ENCODE measurements around the gene MRPL53.
A peak's percentile ranks its signal among the peaks of the same experiment; 100 is the strongest.
"Not testable (repeated sequence)": the region's sequence is repeated elsewhere in the genome, so short reads cannot be mapped to it uniquely, and the experiment has no call there.

Gene MRPL53

DNA sequence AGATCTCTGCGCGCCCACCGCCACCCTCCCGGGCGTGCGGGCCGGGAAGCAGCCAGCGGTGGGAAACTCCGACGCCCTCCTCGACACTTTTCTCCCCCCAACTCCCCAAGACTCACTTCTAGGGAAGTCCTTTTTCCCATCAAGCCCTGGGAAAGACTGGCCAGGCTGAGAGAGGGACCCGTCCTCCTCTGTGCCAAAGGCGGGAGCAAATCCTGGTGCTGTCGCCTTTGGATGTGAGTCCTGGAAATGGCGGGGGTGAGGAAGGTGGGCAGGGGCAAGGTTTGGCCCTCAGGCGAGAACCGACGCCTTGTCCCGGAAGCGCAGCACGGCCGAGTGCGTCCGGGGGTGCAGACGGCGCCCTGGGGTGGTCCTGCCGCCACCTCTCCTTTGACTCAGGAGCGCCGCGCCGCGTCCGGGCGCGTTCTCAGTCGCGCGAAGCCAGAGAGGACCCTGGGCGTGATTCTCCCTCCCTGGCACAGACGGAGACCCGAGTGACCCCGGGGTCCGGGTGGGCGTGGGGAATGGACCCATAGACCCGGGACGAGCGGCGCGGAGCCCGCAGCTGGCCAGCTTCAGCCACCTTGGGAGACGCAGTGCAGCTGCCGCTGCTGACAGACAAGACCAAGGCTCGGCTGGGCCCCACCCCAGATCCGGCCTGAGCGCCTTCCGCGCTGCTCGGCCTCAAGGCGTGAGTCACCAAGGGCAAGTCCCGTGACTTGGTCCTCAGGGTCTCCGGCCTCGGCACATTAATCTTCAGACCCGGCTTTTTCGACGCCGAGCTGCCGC lies 30.4 kb upstream of the MRPL53 start:
- DNase-seq (ENCODE audit: low read depth, low spot score), result peak; percentile 88

DNA sequence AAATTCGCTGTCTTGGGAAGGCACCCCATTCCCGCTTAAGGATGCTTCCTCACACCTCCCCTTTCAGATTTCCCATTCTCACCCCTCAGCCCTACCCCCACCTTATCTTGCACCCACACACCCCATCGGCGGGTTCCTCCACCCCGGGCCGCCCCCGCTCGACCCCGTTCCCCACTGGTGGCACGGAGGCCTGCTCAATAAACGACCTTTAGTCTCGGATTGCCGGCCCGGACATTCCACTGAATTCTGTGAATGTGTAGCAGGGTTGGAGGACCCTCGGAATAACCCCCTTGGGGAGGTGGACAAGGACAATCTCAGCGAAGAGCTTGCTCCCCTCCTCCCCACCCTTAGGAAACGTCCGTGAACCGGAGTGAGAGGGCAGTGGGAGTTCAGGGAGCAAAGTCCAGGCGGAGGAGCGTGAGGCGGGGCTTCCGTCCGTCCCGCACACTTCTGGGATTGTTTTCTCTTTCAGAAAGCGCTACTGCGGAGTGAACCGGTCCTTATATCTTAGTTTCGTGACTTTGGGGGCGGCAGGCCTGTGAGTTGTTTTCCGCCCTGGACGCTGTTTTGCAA lies 29.8 kb upstream of the MRPL53 start:
- DNase-seq (ENCODE audit: low read depth, low spot score), result peak; percentile 8

DNA sequence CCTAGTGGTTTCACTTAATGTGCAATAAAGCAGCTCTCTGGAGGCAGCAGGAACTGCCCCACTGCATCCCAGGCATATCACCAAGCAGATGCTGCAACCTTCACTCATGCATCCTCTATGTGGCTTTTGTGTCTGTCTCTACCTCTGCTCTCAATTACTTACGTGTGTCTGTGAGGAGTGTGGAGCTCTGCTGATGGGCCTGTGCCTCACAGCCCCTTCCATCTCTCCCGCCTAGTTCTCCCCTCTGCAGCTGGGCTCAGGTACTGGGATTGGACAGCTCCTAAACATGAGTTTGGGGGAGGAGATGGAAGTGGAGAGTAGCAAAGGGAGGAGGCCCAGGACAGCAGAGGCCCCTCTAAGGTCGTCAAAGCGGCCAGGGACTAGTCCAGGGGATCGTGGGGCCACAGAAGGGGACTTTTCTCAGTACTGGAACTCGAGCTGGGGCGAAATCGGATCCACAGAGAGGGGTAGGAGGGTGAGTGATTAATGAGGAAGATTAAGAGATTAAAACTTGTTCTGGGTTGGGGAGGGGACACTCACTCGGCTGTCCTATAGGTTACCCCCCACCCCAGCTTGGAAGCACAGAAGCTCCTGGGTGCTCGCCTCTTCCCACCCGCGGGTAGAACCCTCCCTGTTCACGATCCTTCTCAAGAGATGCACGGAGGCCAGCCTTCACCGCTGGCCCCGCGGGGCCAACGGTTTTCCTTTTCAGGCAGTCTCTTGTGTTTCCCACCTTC lies 29.0 kb upstream of the MRPL53 start:
- peak; percentile 13 for DNase-seq (ENCODE audit: low read depth, low spot score)

DNA sequence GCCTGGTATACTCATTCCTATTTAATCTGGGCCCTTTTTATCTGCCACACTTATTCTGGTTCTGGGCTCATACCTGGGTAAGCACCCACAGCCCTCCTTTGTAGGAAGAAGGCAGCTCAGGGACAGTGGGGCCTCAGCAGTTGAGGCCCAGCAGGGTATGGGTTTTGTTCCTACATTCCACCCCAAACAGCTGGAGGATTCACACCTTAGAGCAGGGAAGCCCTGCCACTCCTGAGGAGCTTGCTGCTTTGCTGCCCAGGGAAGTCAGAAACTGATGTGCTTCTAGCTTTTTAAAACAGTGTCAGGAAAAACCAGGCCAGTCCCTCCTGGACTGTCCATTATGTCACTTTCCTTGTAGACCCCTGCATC lies 28.1 kb upstream of the MRPL53 start:
- no peak for DNase-seq (ENCODE audit: low read depth, low spot score)

DNA sequence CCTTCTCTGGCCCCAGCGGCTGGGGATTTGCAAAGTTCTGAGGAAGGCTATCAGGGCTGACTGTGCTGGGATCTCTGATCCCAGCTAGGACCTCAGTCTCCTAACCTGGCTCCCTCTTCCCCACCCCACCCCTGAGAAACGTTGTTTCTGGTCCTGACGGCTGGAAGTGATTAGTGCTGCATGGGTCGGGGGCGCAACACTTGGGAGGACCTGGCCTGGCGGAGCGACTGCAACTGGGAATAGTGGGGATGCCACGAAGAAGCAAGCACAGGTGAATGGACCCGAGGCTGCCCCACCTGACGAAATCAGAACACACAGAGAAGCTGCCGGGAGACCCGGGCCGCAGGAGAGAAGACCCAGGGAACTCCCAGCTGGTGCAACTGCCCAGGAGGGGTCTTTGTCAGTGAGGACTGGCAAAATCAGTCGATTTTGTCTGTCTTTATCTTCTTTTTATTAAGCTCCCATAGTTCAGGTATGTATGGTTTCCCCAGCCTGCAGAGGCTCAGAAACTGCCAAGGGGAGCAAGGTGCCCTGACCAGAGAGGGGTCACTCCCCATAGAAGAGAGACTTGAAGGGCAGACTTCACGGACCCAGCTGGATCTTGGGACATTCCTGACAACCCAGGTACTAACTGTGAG lies 27.6 kb upstream of the MRPL53 start:
- DNase-seq (ENCODE audit: low read depth, low spot score), result no peak

DNA sequence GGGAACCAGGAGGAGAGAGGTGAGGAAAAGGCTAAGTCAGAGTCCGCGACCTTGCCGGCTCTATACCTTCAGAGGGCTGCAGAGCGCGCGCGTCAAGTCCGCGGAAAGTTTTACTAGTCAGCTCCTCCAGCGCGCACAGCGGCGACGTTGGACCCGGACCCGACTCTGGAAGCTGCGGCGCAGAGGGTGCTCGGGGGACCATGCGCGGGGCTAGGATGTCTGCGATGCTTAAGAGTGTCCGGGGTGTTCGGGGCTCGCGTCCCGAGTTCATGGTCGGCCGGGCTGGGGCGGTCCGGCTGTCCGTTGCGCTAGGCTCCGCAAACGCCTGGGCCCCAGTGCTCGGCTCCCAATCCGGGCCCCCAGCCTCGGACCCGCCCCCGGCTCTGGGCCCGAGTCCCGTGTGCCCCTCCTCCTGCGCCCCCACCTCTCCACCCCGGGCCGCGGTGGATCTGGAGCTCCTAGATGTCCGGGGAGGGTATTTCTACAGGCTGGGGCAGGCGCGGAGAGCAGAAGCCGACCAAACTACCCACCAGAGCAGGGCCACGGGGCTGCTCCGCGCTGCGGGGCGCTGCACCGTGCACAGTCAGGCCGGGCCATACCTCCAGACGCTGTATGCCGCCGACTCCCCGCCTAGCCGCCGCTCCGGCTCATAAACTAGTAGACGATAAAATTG lies 26.9 kb upstream of the MRPL53 start, which contains the start of gene LBX2:
Gene LBX2 (minus strand): TSS at position 337 of the 673 bp plus-strand sequence. CDS start 66 bp downstream, at position 271.
- DNase-seq (ENCODE audit: low read depth, low spot score), result peak; percentile 52

DNA sequence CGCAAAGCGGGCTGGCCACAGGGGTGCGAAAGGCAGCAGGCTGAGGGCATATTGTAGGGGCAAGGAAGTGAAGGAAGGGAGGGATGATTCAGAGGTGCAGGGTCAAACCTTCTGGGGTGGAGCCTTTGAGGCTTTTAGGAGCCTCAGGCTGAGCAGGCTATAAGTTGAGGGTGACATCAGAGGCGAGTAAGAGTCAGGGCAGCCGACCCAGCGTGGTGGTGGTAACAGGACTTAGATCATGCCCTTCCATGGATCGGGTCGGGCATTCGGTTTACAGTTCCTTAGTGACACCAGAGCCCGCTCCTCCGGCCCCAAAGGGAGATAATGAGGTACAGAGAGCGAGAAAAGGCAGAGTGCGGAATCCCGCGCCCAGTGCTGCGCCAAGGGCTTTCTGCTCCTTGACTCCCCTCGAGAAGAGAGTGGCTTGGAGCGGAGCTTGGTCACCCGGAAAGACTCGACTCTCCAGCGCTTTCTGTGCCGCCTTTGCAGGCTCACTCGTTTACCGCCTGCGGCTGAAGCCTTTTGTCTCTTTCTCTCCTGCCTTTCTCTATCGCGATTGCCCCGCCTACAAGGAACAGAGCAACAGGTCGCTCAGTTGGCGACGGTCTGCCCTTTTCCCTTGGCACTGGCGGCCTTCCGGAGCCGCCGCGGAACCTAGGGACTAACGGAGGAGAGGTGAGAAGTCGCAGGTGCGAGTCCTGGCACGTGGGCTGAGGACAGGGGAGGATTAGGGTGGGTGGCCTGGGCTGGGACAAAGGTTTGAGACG lies 26.2 kb upstream of the MRPL53 start:
- DNase-seq (ENCODE audit: low read depth, low spot score), result peak; percentile 55

DNA sequence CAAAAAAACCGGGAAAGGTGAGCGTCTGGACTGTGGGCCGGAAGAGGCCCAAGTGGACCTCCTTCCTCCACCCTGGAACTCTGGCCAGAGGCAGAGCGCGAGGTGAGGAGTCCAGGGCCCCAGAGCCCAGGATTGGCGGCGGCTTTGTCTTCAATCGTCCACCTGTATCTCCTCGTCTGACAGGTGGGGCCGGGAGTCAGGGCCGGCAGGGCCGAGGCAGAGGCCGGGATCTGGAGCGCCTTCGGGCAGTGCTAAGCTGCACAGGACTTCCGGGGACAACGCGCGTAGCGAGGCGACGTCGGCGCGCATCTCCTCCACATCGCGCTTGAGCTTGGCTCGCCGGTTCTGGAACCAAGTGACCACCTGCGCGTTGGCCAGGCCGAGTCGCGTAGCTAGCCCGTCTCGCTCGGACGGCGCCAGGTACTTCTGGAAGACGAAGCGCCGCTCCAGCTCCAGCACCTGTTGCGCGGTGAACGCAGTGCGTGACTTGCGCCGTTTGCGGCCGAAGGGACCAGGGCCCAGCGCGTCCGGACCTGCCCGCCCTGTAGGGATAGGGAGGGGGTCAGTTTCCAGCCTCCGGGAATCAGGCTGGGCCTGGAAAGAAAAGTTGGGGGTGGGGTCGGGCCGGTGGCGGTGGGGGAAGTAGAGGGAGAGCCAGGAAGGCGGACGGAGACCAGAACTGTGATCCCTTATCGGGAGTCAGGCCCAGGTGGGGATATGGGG lies 25.5 kb upstream of the MRPL53 start:
- DNase-seq (ENCODE audit: low read depth, low spot score), result peak; percentile 31

DNA sequence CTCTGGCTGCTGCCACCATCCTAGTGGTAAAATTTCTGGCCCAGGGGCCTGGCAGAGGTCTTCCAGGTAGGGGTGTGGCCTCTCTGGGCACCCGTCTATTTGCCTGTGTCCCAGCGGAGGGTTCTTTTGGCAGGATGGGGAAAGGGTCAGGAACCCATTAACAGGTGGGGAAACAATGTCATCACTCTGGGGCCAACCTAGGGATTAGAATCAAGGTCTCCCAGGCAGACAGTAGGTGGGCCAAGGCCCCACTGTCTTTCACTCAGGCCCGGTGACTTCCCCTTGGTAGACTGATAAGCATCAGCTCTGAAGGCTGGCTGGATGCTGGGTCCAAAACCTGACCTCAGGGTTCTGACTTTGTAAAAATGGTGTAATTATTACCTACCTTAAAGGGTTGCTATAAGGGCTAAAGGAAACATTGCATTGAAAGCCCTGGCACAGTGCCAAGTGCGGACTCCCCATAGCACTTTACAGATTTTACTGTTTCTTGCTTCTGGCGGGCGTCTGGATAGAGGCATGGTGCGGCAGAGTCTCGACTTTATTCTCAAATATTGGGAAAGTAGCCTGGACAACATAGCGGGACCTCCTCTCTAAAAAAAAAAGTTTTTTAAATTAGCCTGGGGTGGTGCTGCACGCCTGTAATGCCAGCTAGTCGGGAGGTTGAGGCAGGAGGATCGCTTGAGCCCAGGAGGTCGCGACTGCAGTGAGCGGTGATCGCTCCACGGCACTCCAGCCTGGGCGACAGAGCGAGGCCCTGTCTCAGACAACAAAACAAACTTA lies 24.7 kb upstream of the MRPL53 start:
- no peak for DNase-seq (ENCODE audit: low read depth, low spot score)

DNA sequence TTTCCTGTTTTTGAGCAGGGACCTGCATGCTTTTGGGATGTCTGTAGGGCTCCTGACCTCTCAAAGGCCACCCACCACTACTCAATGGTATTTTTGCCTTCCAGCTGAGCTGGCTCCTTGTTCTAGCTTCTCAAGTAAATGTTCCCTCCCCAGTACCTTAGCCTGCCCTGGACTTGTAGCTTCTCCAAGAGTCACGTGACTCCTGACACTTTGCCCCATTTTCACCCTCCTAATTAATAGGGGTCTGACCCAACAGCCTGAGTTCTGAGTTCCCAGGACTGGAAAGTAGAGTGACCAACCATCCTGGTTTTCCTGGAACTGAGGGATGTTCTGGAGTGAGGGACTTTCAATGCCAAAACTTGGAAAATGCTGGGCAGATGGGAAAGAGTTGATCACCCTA lies 23.0 kb upstream of the MRPL53 start:
- DNase-seq (ENCODE audit: low read depth, low spot score), result no peak

DNA sequence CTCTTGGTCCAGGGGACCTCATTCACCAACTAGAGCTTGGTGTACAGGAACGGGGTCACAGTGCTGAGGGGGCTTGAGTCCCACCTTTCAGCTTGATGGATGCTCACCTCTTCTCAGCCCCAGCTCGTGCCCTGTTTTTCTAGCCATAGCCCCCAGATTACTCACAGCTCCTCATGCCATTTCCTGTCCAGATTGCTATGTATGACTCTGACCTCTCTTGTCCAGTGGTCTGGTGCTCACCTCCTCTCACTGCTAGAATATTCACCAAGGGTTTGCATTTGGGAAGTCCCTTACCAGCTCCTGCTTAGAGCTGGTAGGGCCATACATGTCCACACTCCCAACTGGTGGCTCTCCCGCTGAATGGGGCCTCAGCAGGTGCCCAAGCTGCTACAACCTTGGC lies 21.1 kb upstream of the MRPL53 start:
- no peak for DNase-seq (ENCODE audit: low read depth, low spot score)

DNA sequence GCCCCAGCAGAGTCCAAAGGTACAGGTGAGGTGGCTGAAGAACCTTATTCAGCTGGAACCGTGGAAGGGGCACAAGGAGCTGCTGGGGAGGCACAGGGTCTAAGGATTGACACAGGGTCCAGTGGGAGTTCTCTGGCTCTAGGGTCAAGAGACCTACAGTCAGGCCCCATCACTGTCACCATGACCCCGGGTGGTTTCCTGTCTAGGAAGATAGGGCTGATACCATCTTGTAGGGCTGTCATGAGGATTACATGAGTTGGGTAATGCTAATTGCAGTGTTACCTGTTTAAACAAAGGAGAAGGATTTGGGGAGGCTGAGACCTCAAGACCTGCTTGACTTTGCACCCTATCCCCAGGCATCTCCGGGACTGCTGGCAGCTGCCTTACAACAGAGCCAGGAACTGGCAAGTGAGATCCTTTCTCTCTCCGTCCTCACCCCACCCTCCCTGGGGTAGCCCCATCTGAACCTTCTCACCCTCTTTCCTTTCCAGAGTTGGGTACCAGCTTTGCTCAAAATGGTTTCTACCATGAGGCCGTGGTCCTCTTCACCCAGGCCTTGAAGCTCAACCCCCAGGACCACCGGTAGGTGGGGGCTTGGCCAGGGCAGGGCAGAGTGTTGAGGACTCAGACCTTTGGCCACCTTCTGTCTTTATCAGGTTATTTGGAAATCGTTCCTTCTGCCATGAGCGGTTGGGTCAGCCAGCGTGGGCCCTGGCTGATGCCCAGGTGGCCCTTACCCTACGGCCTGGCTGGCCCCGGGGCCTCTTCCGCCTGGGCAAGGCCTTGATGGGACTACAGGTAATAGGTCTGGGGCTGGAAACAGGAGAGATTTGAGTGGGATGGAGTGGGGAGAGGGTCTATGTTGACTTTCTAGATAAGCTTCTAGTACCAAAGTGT lies 19.4 kb upstream of the MRPL53 start:
- no peak for DNase-seq (ENCODE audit: low read depth, low spot score)

DNA sequence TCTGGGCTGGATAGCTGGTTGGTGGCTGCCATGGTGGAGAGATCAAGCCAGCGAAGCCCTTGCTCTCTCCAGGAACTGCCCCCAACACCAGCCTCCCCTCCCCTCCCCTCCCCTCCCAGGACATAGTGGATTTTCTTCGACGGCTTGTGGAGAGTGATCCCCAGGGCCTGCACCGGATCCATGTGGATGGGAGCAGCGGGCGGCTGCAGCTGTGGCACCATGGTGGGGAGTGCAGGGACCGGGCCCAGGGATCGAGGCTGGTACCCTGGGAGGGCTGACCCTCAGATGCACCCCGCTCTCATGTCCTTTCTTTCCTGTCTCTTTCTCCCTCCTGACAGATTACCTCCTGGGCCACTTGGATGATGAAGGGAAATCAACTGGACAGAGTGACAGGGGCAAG lies 17.4 kb upstream of the MRPL53 start:
- no peak for DNase-seq (ENCODE audit: low read depth, low spot score)

DNA sequence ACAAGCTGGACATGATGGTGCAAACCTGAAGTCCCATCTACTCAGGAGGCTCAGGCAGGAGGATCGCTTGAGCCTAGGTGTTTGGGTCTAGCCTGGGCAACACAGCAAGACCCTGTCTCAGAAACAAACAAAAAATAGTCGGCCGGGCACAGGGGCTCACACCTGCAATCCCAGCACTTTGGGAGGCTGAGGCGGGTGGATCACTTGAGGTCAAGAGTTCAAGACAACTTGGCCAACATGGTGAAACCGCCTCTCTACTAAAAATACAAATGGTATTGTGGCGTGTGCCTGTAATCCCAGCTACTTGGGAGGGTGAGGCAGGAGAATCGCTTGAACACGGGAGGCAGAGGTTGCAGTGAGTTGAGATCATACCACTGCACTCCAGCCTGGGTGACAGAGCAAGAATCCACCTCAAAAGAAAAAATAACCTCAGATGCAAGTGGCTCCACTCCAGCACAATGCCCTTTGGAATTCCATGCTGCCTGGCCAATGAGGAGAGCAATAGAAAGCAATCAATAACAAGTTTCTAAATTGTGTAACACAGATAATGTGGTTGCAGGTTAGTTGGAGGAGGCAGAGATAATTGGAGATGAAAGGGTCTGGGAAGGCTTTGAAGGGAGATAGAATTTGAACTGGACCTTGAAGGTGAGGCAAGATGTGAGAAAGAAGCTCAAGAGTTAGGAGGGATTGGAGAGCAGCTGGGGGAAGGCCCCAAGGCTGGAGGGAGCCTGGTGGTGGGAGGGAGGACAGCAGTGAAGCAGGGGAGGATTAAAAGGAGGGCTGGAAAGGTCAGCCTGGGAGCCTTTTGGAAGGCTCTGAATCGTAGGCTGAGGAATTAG lies 16.4 kb upstream of the MRPL53 start:
- no peak for DNase-seq (ENCODE audit: low read depth, low spot score)

DNA sequence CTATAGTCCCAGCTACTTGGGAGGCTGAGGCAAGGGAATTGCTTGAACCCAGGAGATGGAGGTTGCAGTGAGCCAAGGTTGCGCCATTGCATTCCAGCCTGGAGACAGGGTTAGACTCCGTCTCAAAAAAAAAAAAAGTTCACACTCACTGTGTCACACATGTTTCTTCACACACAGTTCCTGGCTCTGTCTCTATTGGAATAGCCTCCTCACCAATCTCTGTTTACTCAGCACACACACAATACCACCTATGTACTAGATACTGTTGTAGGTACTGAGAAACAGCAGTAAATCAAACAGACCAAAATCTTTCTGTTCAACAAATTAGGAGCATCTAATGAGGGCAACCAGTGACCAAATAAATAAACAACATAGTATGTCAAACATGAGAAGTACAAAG lies 13.7 kb upstream of the MRPL53 start:
- DNase-seq (ENCODE audit: low read depth, low spot score), result no peak

DNA sequence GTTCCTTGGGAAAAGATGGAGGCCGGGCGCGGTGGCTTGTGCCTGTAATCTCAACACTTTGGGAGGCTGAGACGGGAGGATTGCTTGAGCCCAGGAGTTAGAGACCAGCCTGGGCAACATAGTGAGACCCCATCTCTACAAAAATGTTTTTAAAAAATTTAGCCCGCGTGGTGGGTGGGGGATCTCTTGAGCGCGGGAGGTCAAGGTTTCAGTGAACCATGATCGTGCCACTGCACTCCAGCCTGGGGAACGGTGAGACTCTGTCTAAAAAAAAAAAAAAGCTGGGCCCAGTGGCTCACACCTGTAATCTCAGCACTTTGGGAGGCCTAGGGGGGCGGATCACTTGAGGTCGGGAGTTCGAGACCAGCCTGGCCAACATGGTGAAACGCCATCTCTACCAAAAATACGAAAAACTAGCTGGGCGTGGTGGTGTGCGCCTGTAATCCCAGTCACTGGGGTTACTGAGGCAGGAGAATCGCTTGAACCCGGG lies 11.2 kb upstream of the MRPL53 start:
- not testable (repeated sequence) for DNase-seq (ENCODE audit: low read depth, low spot score)
